ENCODE data around the gene TMEM131.

TMEM131 gene

GRCh38 chr2:97983134-97983533 lies 12.6 kb downstream of the TMEM131 start:
- H3K4me1 ChIP-seq (ENCODE audit: control insufficient read depth, insufficient read depth, low read length): no peaks in the 10 kb centered on the region
- H3K4me3 ChIP-seq (ENCODE audit: low read depth, low read length): no peak overlapping the region
- H3K36me3 ChIP-seq (ENCODE audit: control insufficient read depth in 2 of 2, insufficient read depth in 1 of 2, low read length in 2 of 2): no peaks in the 10 kb centered on the region
- H3K27ac ChIP-seq (ENCODE audit: extremely low read depth, low read depth, low read length): no peak overlapping the region
- ChIA-PET POLR2A (no interaction called here), CTCF (no interaction called here)
- TF ChIP-seq GLI2 (tag by site-specific recombination; IDR thresholded peaks at IDR 0.05; ENCODE audit: borderline replicate concordance, low read depth): no peak
- no peak for TF ChIP-seq ZNF292 (tag by site-specific recombination; IDR thresholded peaks at IDR 0.05; ENCODE audit: borderline replicate concordance, low read depth)
- no peak for TF ChIP-seq PATZ1 (tag by site-specific recombination; IDR thresholded peaks at IDR 0.05)
- TF ChIP-seq ZNF529 (tag by site-specific recombination; IDR thresholded peaks at IDR 0.05; ENCODE audit: insufficient replicate concordance): no peak
- no peak for TF ChIP-seq YY2 (tag by site-specific recombination; IDR thresholded peaks at IDR 0.05)
- TF ChIP-seq KLF1 (tag by site-specific recombination; IDR thresholded peaks at IDR 0.05): no peak
- TF ChIP-seq GLI4 (tag by site-specific recombination; IDR thresholded peaks at IDR 0.05): no peak
- no peak for TF ChIP-seq ZNF184 (tag by site-specific recombination; IDR thresholded peaks at IDR 0.05)
- no peak for TF ChIP-seq ZBTB8A (tag by site-specific recombination; IDR thresholded peaks at IDR 0.05)
- no peak for TF ChIP-seq ZNF248 (tag by site-specific recombination; IDR thresholded peaks at IDR 0.05)
- TF ChIP-seq ATF2 (tag by site-specific recombination; IDR thresholded peaks at IDR 0.05; ENCODE audit: low read depth): no peak
- no peak for TF ChIP-seq KLF7 (tag by site-specific recombination; IDR thresholded peaks at IDR 0.05; ENCODE audit: borderline replicate concordance)
- TF ChIP-seq ZNF513 (tag by site-specific recombination; IDR thresholded peaks at IDR 0.05): no peak
- TF ChIP-seq YY1 (tag by site-specific recombination; IDR thresholded peaks at IDR 0.05): no peak
- no peak for TF ChIP-seq ZNF146 (tag by site-specific recombination; IDR thresholded peaks at IDR 0.05)
- no peaks in the 10 kb centered on the region for H3K9me3 ChIP-seq (ENCODE audit: control insufficient read depth, insufficient read depth, low read depth, low read length)

- POLR2A ChIA-PET: no interaction called here
- CTCF ChIA-PET: no interaction called here
- Histone ChIP-seq H3K4me1 (ENCODE audit: control insufficient read depth, insufficient read depth, low read length) (no peaks in the 10 kb centered on the region), H3K4me3 (ENCODE audit: low read depth, low read length) (no peak overlapping the region), H3K36me3 (ENCODE audit: control insufficient read depth in 2 of 2, insufficient read depth in 1 of 2, low read length in 2 of 2) (no peaks in the 10 kb centered on the region), H3K9me3 (ENCODE audit: control insufficient read depth, insufficient read depth, low read depth, low read length) (no peaks in the 10 kb centered on the region), H3K27ac (ENCODE audit: extremely low read depth, low read depth, low read length) (no peak overlapping the region)
- TF ChIP-seq ZNF518A (tag by site-specific recombination; conservative IDR thresholded peaks at IDR 0.05; ENCODE audit: low read depth) (no peak), TSHZ1 (tag by site-specific recombination; IDR thresholded peaks at IDR 0.05; ENCODE audit: borderline replicate concordance) (no peak), CTCF (tag by site-specific recombination; IDR thresholded peaks at IDR 0.05) (no peak), ZNF10 (tag by site-specific recombination; IDR thresholded peaks at IDR 0.05) (no peak), ZBTB1 (tag by site-specific recombination; IDR thresholded peaks at IDR 0.05) (no peak), ZNF248 (tag by site-specific recombination; IDR thresholded peaks at IDR 0.05) (no peak)
These were observed 13.1 kb downstream of the TMEM131 start for GRCh38 chr2:97982621-97983020.

All from HEK293 (cell line).